GM18867 (cell line): Measurements from ENCODE around the gene NGFR.
"Not testable (repeated sequence)": the region's sequence is repeated elsewhere in the genome, so short reads cannot be mapped to it uniquely, and the experiment has no call there.

Experiments
- ATAC-seq: cut with Tn5 transposase; IDR thresholded peaks from one replicate; pipeline ENCODE4 v1.9.1; 2021; ENCODE audit warnings: mild to moderate bottlenecking, moderate library complexity; ENCODE audit not compliant: unreplicated experiment

NGFR gene

GRCh38 chr17:49494399-49494985 lies 601 bp upstream of the NGFR start:
- no peak for ATAC-seq

- ATAC-seq, result no peak
Observed at GRCh38 chr17:49495842-49496182, 719 bp downstream of the NGFR start.

DNA sequence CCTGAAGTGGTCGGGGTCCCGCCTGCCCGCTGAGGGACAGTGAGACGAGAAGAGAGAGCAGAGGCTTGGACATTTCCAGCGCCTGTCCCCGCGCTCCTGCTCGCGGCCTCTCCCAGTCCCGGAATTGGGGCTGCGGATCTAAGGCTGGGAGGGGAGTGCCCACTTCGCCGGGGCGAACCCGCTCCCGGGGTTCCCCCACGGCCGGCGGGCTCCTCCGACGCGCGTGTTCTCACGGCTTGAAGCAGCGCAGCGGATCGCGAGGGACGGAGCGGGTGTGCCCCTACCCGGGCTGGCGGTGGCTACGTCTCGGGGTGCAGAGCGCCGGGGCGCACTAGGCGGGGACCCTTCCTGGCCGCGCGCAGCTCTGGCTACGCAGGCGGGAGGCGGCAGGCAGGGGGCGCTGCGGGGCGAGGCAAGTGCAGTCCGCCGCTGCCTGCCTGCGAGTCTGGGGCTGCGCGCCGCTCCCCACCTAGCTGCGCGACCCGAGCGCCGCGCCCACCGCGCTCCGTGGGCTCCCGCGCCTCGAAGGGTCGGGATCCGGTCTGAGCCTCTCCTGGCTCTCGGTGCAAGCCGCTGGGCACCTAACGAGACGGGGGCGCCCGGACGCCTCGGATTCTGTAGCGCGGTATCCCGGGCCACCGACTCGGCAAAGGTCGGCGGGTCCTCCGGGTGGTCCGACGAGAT lies 1.2 kb downstream of the NGFR start:
- peak; percentile 55 for ATAC-seq

GRCh38 chr17:49496867-49497147 lies 1.7 kb downstream of the NGFR start:
- no peak for ATAC-seq

- no peak for ATAC-seq
Observed at GRCh38 chr17:49497148-49498028, 2.3 kb downstream of the NGFR start.

GRCh38 chr17:49498029-49498615 lies 3.0 kb downstream of the NGFR start:
- ATAC-seq, result no peak

DNA sequence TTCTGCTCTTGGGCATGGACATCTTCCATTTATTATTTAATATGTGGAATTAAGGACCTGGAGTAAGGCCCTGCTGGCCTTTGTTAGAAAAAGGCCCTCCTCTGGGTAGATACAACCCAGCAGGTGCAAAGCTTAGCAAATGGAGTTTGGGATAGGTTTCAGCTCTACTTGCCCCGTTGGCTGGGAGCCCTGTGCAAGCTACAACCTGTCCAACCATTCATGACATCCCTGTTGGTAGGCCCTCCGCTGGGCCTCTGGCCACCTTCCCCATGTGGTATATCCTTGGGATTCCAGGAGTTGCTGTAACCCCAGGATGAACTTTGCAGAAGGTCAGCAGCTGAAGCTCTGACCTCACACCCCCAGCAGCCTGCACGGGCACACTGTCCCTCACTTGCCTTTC lies 6.4 kb downstream of the NGFR start:
- no peak for ATAC-seq

- ATAC-seq, result no peak
Observed at GRCh38 chr17:49502254-49502653, 7.2 kb downstream of the NGFR start.

- ATAC-seq, result not testable (repeated sequence)
Observed at GRCh38 chr17:49502680-49503079, 7.6 kb downstream of the NGFR start.

GRCh38 chr17:49504369-49504768 lies 9.3 kb downstream of the NGFR start:
- ATAC-seq, result no peak

DNA sequence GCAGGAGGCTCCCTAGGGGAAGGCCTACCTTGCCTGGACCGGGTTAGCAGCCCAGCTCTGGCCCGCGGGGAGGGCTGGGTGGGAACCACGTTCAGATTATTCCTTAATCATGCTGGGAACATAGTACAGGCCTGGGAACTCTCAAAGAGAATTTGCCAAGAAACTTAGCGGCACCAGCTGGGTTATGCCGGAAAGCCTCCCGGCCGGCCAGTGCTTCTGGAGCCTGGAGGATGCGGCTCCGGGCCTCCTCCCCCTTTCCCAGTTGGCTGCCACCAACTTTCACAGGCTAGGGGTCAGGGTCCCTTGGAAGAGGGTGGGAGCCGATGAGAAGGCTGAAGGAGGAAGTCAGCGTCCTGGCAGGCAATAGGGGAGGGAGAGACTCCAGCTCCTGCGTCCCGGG lies 10.8 kb downstream of the NGFR start:
- ATAC-seq, result no peak

DNA sequence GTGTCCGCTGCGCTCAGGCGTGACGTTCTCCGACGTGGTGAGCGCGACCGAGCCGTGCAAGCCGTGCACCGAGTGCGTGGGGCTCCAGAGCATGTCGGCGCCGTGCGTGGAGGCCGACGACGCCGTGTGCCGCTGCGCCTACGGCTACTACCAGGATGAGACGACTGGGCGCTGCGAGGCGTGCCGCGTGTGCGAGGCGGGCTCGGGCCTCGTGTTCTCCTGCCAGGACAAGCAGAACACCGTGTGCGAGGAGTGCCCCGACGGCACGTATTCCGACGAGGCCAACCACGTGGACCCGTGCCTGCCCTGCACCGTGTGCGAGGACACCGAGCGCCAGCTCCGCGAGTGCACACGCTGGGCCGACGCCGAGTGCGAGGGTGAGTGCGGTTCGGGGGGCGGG lies 11.2 kb downstream of the NGFR start:
- ATAC-seq, result no peak

GRCh38 chr17:49508061-49508865 lies 13.2 kb downstream of the NGFR start:
- ATAC-seq, result no peak

GRCh38 chr17:49508866-49509587 lies 13.9 kb downstream of the NGFR start:
- no peak for ATAC-seq

DNA sequence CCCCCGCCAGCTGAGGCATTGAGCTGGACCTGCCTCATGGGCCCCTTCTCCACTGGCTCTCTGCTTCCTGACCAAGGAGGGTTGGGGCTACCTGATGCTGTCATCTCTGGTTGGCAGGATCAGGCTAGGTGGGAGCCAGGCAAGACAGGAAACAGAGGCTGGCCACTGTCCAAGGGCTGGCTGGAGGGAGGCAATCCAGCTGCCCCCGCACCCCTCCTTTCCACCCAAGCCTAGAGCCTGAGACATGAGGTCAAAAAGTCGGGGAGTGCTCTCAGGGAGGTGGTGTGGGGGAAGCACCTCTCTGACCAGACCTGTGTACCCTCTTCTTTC lies 14.5 kb downstream of the NGFR start:
- no peak for ATAC-seq

DNA sequence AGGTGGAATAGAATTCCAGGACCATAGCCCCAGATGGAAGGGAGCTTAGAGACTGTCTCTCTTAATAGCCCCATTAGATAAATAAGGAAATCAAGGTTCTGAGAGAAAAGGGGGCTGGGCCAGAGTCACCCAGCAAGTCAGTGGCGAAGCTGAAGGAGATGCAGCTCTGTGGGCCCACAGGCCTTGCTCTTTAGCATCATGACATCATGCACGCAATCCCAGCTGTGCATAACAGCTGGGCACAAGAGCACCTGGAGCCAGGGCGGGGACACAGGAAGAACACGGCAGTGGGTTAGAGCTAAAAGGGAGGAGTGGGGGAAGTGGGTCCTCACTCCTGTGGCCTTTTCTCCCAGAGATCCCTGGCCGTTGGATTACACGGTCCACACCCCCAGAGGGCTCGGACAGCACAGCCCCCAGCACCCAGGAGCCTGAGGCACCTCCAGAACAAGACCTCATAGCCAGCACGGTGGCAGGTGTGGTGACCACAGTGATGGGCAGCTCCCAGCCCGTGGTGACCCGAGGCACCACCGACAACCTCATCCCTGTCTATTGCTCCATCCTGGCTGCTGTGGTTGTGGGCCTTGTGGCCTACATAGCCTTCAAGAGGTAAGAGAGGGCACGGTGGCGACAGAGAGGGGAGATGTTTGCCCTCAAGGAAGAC lies 15.1 kb downstream of the NGFR start:
- ATAC-seq, result no peak

- ATAC-seq, result no peak
Observed at GRCh38 chr17:49510720-49511110, 15.6 kb downstream of the NGFR start.

- ATAC-seq, result no peak
Observed at GRCh38 chr17:49511810-49512209, 16.7 kb downstream of the NGFR start.

GRCh38 chr17:49512296-49513043 lies 17.4 kb downstream of the NGFR start:
- no peak for ATAC-seq
